ENCODE data around the gene JPH3.

Gene JPH3

DNA sequence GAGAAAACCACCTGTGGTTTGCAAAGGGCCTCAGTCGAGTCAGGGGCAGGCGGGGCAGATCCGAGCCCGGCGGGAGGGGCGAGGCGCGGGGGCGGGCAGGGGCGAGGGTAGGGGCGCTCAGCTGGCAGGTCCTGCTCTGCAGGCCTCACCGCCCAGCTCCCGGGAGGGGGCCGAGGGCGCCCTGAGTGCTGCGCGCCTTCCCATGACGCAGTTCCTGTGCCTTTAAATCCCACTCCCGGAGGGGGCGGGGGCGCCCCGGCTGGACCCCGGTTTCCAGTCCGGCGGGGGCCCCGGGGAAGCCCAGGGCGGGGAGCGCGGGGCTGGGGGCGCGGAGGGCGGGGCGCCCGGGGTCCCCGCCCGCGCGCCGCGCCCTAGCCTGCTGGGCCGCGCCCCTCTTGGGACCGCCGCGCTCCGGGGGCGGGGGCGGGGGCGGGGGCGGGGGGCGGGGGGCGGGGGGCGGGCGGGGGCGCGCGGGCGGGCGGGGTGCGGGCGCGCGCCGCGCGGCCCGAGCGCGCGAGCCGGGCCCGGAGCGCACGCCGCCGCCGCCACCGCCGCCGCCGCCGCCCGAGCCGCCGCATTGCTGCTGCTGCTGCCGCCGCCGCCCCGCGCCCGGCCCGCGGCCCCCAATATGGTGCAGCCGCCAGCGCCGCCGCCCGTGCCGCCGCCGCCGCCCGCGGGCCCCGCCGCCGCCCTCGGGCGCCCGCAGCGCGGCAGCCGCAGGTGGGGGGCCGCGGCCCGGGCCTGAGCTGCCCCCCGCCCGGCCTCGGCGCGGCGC lies at the start of gene JPH3:
JPH3 (plus strand) TSS at position 508 of the 775 bp plus-strand sequence. CDS start 639 bp downstream, outside the sequence.
- H3K4me1 ChIP-seq (ENCODE audit: control insufficient read depth in 1 of 2, insufficient read depth in 2 of 2, low read length in 2 of 2), result no peaks in the 10 kb centered on the region
- no peak within 1 kb of the TSS for H3K27ac ChIP-seq (ENCODE audit: low read depth, low read length)
- H3K36me3 ChIP-seq (ENCODE audit: control insufficient read depth in 1 of 2, insufficient read depth in 2 of 2, low read length in 2 of 2), result no peaks in the 10 kb centered on the region
- H3K27me3 ChIP-seq (ENCODE audit: control insufficient read depth in 1 of 2, insufficient read depth in 2 of 2, low read length in 2 of 2), result peaks cover 57 to 60% of the 10 kb centered on the region in 2 donors
- H3K4me3 ChIP-seq (ENCODE audit: low read depth in 1 of 2, low read length in 2 of 2), result no peak within 1 kb of the TSS
- H3K9ac ChIP-seq (ENCODE audit: low read depth in 1 of 2, low read length in 2 of 2), result no peak within 1 kb of the TSS
- H3K9me3 ChIP-seq (ENCODE audit: control insufficient read depth in 1 of 2, low read length in 2 of 2), result peaks cover 4% of the 10 kb centered on the region in 2 donors

DNA sequence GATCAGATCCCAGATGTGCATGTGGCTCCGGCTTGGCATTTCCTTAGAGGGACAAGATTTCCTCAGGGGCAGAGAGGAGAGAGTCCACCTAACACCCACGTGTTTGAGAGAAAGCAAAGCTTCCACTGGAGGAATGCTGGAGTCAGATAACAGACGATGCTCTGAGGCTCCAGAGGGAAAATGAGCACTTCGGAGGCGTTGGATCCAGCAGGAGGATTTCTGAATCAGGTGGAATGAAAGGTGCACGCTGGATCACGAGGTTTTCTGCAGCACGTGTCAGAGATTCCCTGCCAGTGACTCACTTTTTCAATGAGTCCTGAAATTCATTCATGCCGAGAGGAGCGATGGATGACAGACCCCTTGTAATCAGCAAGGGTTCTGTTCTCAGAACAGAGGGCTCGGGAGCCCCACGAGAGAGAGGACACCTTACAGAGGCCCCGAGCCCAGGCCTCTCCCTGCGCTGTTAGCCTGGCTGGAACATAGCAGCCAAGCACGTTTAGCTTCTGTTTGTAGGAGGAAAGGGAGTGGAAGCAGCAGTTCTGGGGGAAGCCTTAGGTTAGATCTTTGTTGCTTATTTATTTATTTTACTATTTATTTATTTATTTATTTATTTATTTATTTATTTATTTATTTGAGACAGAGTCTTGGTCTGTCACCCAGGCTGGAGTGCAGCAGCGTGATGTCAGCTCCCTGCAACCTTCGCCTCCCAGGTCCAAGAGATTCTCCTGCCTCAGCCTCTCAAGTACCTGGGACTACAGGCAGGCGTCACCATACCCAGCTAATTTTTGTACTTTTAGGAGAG lies 49.3 kb upstream of the JPH3 start:
- Histone ChIP-seq H3K36me3 (ENCODE audit: control insufficient read depth in 1 of 2, insufficient read depth in 2 of 2, low read length in 2 of 2) (no peaks in the 10 kb centered on the region), H3K27me3 (ENCODE audit: control insufficient read depth in 1 of 2, insufficient read depth in 2 of 2, low read length in 2 of 2) (peaks cover 0 to 12% of the 10 kb centered on the region in 2 donors), H3K9me3 (ENCODE audit: control insufficient read depth in 1 of 2, low read length in 2 of 2) (no peaks in the 10 kb centered on the region), H3K9ac (ENCODE audit: low read depth in 1 of 2, low read length in 2 of 2) (no peak overlapping the region), H3K27ac (ENCODE audit: low read depth, low read length) (no peak overlapping the region), H3K4me3 (ENCODE audit: low read depth in 1 of 2, low read length in 2 of 2) (no peak overlapping the region), H3K4me1 (ENCODE audit: control insufficient read depth in 1 of 2, insufficient read depth in 2 of 2, low read length in 2 of 2) (peaks cover 0 to 3% of the 10 kb centered on the region in 2 donors)

DNA sequence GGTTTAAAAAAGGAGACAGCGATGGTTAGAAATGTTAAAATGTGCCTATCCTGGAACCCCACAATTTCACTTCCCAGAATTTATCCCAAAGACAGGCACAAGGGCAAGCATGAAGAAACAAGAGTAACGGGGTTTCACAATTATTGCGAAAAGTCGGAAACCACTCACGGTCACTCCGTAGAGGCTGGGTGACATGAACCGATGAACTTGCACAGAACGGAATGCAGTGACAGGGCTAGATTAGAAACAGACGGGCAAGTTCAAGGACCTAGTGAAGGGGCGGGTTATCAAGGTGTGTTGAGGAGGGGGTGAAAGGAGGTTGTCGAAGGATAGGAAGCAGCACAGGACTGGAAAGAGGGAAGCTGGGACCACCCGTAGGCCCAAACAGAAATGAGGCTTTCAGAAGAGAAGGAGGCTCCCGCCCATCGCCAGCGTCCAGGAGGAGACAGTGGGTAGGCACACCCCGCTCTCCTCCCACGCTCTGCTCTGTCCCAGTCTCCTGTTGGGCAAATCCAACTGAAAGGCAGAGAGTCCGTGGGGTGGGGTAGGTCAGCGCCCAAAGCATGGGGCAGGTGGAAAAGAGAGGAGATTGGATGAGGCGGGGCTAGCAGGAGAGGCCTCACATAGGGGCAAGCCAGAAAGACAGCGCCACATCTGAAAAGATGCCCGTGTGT lies 47.4 kb upstream of the JPH3 start:
- H3K9ac ChIP-seq (ENCODE audit: low read depth in 1 of 2, low read length in 2 of 2), result no peak overlapping the region
- H3K27me3 ChIP-seq (ENCODE audit: control insufficient read depth in 1 of 2, insufficient read depth in 2 of 2, low read length in 2 of 2), result peaks cover 0 to 4% of the 10 kb centered on the region in 2 donors
- no peak overlapping the region for H3K4me3 ChIP-seq (ENCODE audit: low read depth in 1 of 2, low read length in 2 of 2)
- H3K27ac ChIP-seq (ENCODE audit: low read depth, low read length), result no peak overlapping the region
- peaks cover 0 to 3% of the 10 kb centered on the region in 2 donors for H3K4me1 ChIP-seq (ENCODE audit: control insufficient read depth in 1 of 2, insufficient read depth in 2 of 2, low read length in 2 of 2)
- H3K36me3 ChIP-seq (ENCODE audit: control insufficient read depth in 1 of 2, insufficient read depth in 2 of 2, low read length in 2 of 2), result no peaks in the 10 kb centered on the region
- no peaks in the 10 kb centered on the region for H3K9me3 ChIP-seq (ENCODE audit: control insufficient read depth in 1 of 2, low read length in 2 of 2)

DNA sequence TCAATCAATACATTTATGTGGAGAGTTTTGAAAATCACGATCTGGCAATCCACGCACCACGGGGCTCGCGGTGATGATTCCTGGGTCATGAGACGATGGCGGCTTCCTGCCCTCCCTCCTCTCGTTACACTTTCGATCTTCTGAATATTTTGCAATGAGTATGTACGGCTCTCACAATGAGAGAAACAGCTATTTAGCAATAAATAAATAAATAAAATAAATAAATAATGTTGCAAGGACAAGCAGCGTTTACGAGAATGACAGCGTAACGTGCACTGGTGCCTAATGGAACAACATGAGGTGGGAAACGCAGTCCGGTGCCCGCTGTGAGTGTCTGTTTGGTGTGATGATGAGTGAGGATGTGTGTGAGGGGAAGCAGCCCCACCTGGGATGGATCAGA lies 46.7 kb upstream of the JPH3 start:
- Histone ChIP-seq H3K9me3 (ENCODE audit: control insufficient read depth in 1 of 2, low read length in 2 of 2) (no peaks in the 10 kb centered on the region), H3K4me3 (ENCODE audit: low read depth in 1 of 2, low read length in 2 of 2) (no peak overlapping the region), H3K36me3 (ENCODE audit: control insufficient read depth in 1 of 2, insufficient read depth in 2 of 2, low read length in 2 of 2) (no peaks in the 10 kb centered on the region), H3K4me1 (ENCODE audit: control insufficient read depth in 1 of 2, insufficient read depth in 2 of 2, low read length in 2 of 2) (no peaks in the 10 kb centered on the region), H3K27me3 (ENCODE audit: control insufficient read depth in 1 of 2, insufficient read depth in 2 of 2, low read length in 2 of 2) (no peaks in the 10 kb centered on the region), H3K27ac (ENCODE audit: low read depth, low read length) (no peak overlapping the region), H3K9ac (ENCODE audit: low read depth in 1 of 2, low read length in 2 of 2) (no peak overlapping the region)

DNA sequence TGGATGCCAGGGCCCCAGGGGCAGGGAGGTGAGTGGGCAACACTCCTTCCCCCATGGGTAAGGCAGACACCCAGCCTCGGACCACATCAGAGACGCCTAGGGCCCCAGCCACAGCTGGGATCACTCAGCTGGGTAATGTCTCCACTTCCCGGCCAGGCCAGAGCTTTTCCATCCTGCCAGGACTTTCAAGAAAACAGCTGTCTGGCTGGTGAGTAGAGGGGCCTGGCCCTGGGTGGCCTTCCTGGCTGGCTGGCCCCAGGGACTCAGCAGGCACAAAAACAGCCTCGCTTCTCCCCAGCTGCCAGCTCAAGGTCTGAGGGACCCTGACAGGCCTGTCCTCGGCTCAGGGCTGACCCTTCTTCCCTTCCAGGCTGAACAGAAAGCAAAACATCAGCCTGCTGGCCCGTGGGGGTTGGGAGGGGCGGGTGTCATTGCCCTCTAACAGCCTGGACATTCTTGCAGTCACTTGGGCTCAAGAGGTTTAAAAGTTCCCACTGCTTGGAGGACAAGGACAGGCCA lies 45.3 kb upstream of the JPH3 start:
- no peak overlapping the region for H3K4me3 ChIP-seq (ENCODE audit: low read depth in 1 of 2, low read length in 2 of 2)
- H3K9me3 ChIP-seq (ENCODE audit: control insufficient read depth in 1 of 2, low read length in 2 of 2), result no peaks in the 10 kb centered on the region
- no peaks in the 10 kb centered on the region for H3K27me3 ChIP-seq (ENCODE audit: control insufficient read depth in 1 of 2, insufficient read depth in 2 of 2, low read length in 2 of 2)
- H3K9ac ChIP-seq (ENCODE audit: low read depth in 1 of 2, low read length in 2 of 2), result no peak overlapping the region
- H3K36me3 ChIP-seq (ENCODE audit: control insufficient read depth in 1 of 2, insufficient read depth in 2 of 2, low read length in 2 of 2), result no peaks in the 10 kb centered on the region
- peak overlapping the region; percentile 51 for H3K27ac ChIP-seq (ENCODE audit: low read depth, low read length)
- H3K4me1 ChIP-seq (ENCODE audit: control insufficient read depth in 1 of 2, insufficient read depth in 2 of 2, low read length in 2 of 2), result peaks cover 0 to 3% of the 10 kb centered on the region in 2 donors

DNA sequence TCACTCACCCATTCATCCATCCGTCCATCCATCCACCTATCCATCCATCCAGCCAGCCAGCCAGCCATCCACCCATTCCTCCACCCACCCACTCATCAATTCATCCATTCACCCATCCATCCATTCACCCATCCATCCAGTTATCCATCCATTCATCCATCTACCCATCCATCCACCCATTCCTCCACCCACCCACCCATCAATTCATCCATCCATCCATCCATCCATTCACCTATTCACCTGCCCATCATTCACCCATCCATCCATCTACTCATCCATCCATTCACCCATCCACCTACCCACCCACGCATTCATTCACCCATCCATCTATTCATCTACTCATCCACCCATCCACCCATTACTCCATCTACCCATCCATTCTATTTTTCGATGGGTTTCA lies 43.6 kb upstream of the JPH3 start:
- H3K27me3 ChIP-seq (ENCODE audit: control insufficient read depth in 1 of 2, insufficient read depth in 2 of 2, low read length in 2 of 2), result no peaks in the 10 kb centered on the region
- no peaks in the 10 kb centered on the region for H3K9me3 ChIP-seq (ENCODE audit: control insufficient read depth in 1 of 2, low read length in 2 of 2)
- no peak overlapping the region for H3K9ac ChIP-seq (ENCODE audit: low read depth in 1 of 2, low read length in 2 of 2)
- no peaks in the 10 kb centered on the region for H3K36me3 ChIP-seq (ENCODE audit: control insufficient read depth in 1 of 2, insufficient read depth in 2 of 2, low read length in 2 of 2)
- no peak overlapping the region for H3K27ac ChIP-seq (ENCODE audit: low read depth, low read length)
- H3K4me3 ChIP-seq (ENCODE audit: low read depth in 1 of 2, low read length in 2 of 2), result no peak overlapping the region
- peaks cover 0 to 3% of the 10 kb centered on the region in 2 donors for H3K4me1 ChIP-seq (ENCODE audit: control insufficient read depth in 1 of 2, insufficient read depth in 2 of 2, low read length in 2 of 2)

DNA sequence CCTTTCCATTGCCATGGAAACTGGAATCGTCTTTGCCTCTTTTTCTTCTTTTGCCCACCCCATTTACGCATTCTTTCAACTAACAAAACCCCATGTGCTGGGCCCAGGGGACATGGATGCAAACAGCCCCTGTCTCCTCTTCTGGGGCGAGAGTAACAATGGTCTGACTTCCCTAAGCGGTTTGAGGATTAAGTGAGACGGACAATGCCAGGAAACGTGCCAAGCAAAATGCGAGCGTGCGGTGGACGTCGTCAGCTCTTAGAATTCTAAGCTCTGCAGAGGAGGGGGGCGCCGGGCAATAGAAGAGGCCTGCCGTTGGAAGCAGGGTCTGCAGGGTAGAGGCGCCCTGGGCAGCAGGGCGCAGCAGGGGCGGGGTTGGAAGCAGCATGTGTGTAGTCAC lies 42.4 kb upstream of the JPH3 start:
- H3K9ac ChIP-seq (ENCODE audit: low read depth in 1 of 2, low read length in 2 of 2), result no peak overlapping the region
- H3K27me3 ChIP-seq (ENCODE audit: control insufficient read depth in 1 of 2, insufficient read depth in 2 of 2, low read length in 2 of 2), result no peaks in the 10 kb centered on the region
- H3K4me3 ChIP-seq (ENCODE audit: low read depth in 1 of 2, low read length in 2 of 2), result no peak overlapping the region
- no peaks in the 10 kb centered on the region for H3K9me3 ChIP-seq (ENCODE audit: control insufficient read depth in 1 of 2, low read length in 2 of 2)
- no peak overlapping the region for H3K27ac ChIP-seq (ENCODE audit: low read depth, low read length)
- H3K36me3 ChIP-seq (ENCODE audit: control insufficient read depth in 1 of 2, insufficient read depth in 2 of 2, low read length in 2 of 2), result no peaks in the 10 kb centered on the region
- peaks cover 0 to 3% of the 10 kb centered on the region in 2 donors for H3K4me1 ChIP-seq (ENCODE audit: control insufficient read depth in 1 of 2, insufficient read depth in 2 of 2, low read length in 2 of 2)

DNA sequence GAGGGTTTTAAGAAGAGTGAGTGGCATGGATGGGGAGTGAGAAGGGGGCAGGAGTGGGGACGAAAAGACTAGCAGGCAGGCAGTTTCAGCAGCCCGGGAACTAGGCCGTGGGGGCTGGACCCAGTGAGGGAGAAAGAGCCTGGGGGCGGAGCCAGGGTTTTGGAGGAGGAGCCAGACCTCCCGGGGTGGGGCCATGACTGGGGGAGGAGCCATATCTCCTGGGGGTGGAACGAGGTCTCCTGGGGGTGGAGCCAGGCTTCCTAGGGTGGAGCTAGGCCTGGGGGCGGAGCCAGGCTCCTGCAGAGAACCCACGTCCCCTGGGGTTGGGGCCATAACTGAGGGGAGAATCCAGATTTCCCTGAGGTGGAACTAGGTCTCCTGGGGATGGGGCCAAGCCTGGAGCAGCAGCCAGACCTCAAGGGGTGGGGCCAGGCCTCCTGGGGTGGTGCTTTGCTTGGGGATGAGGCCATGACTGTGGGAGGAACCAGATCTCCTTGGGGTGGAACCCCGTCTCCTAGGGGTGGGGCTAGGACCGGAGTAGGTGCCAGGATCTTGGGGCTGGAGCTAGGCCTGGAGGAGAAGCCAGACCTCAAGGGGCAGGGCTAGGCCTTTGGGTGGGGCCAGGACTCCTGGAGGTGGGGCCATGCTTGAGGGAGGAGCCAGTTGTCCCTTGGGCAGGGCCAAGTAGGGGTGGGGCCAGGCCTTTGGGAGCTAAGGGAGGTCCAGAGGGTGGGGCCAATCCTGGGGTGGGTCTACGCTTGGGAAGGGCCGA lies 41.7 kb upstream of the JPH3 start:
- Histone ChIP-seq H3K4me1 (ENCODE audit: control insufficient read depth in 1 of 2, insufficient read depth in 2 of 2, low read length in 2 of 2) (peaks cover 0 to 3% of the 10 kb centered on the region in 2 donors), H3K27me3 (ENCODE audit: control insufficient read depth in 1 of 2, insufficient read depth in 2 of 2, low read length in 2 of 2) (no peaks in the 10 kb centered on the region), H3K27ac (ENCODE audit: low read depth, low read length) (no peak overlapping the region), H3K9ac (ENCODE audit: low read depth in 1 of 2, low read length in 2 of 2) (no peak overlapping the region), H3K9me3 (ENCODE audit: control insufficient read depth in 1 of 2, low read length in 2 of 2) (no peaks in the 10 kb centered on the region), H3K36me3 (ENCODE audit: control insufficient read depth in 1 of 2, insufficient read depth in 2 of 2, low read length in 2 of 2) (no peaks in the 10 kb centered on the region), H3K4me3 (ENCODE audit: low read depth in 1 of 2, low read length in 2 of 2) (no peak overlapping the region)

DNA sequence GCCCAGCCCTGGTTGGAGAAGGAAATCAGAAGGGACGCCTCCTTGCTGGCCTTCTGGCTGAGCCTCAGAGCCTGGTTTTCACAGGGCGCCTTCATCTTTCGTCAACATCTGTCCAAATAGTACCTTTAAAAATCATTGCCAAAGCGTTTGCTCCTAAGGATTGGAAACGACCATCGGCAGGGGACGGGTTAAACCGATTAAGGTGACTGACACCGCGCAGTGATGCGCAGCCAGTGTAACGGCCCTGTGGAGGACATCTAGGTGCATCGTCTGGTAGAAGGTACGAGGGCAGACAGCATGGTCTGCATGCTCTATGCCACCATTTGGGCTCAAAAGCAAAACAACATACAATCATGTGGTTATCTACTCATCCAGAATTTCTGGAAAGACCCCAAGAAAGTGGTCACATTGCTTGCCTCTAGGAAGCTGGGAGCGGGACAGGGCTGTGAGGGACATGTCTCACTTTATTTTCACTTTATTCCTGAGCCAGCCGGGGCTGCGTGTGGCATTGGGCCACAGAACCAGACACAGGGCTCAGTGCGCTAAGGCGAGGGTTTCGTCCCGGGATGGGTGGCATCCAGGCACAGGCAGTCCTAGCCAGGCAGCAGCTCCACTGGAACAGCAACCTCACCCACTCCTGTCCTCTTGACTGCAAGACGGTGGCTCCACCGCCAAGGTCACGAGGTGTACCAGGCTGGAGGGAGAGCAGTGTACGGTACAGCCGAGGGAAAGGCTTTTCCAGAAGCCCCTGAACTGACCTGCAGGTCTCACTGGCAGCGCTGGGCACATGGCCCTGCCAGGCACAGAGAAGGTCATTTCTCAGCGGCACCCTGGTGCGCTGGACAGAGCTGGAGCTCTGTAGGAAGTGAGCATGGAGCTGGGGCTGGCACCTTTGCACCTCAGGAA lies 40.9 kb upstream of the JPH3 start:
- peaks cover 0 to 3% of the 10 kb centered on the region in 2 donors for H3K4me1 ChIP-seq (ENCODE audit: control insufficient read depth in 1 of 2, insufficient read depth in 2 of 2, low read length in 2 of 2)
- no peaks in the 10 kb centered on the region for H3K36me3 ChIP-seq (ENCODE audit: control insufficient read depth in 1 of 2, insufficient read depth in 2 of 2, low read length in 2 of 2)
- H3K27me3 ChIP-seq (ENCODE audit: control insufficient read depth in 1 of 2, insufficient read depth in 2 of 2, low read length in 2 of 2), result no peaks in the 10 kb centered on the region
- no peak overlapping the region for H3K9ac ChIP-seq (ENCODE audit: low read depth in 1 of 2, low read length in 2 of 2)
- H3K27ac ChIP-seq (ENCODE audit: low read depth, low read length), result no peak overlapping the region
- no peak overlapping the region for H3K4me3 ChIP-seq (ENCODE audit: low read depth in 1 of 2, low read length in 2 of 2)
- no peaks in the 10 kb centered on the region for H3K9me3 ChIP-seq (ENCODE audit: control insufficient read depth in 1 of 2, low read length in 2 of 2)
